Right lung (tissue), 5 donors: ENCODE results near the gene DTX4. TPM values are rescaled to one million over a fixed set of nuclear protein-coding genes. Genes with fewer than 3 reads are reported as not detected.

Experiments
- DNase-seq, 2 donors: peaks; one replicate each; pipeline ENCODE4 v3.0.0-alpha.2; 2013
- polyA plus RNA-seq, 5 donors: library from polyadenylated mRNA; unstranded; fragments of 120-200 nt; gene quantifications; one replicate each; pipeline versions ENCODE4 v1.2.1 to v1.2.3, GENCODE V29; 2013; ENCODE audit warnings: inconsistent platforms in 1 of 5, low replicate concordance in 1 of 5; ENCODE audit not compliant: insufficient read length in 5 of 5, insufficient read depth in 1 of 5

The DTX4 gene
- polyA plus RNA-seq, 5 donors = 53.5 to 73.5 (median 69.1) TPM

DNA sequence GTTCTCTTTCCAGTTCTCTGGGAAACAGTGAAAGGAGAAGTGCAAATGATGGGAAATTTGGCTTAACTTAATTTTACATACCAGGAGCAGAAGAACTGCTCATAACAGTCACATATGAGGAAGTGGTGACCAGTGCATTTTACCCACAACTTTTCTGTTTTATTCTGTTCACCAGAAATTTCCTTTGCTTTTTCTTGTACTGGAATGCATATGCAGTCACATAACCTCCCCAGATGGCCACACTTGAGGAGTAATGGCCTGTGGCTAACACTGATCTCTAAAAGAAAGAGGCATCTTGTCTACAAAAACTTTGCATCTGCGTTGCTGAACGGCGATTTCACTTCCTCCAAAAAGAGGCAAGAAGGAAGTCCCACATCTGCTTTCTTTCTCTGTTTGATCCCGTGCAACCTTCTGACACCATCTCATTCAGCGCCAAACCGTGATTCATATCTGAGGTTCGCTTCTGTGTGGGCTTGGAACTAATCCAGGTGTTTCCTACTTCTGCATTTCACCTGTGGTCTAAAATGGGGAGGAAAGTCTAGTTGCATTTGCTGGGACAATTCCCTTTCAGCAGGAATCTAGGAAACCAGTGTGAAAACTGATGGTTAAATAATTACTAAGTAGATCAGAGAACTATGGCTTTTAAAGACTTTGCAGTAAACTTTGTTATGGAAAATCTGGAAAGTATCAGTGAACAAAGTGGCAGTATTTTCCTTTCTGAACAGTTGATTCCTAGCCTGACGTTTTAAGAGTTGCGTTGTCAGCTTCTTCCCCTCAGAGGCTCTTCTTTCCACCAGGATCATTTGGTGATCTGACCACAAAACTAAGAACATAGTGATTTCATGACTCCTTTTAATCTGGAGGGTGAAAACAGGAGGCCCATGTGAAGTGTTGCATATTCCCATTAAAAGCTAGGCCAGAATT, 45.0 kb downstream of the DTX4 start:
- DNase-seq = no peak

DNA sequence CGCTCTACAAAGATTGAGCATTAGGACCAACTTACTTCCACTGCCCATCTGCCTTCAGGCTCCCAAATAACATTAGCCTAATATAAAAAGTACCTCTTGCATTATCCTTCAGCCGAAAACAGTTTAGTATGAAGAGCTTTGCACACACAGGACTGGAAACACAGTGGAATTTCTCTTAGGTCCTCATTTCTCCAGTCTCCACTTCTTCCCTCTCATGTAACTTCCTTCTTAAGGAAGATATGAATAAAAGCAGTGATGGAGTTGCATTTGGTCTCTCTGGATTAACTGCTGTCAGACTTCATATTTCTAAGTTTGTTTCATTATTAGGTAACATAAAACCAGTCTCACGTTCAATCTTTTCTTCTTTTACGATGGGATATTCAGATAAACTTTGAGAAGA, 46.4 kb downstream of the DTX4 start:
- DNase-seq = no peak

DNA sequence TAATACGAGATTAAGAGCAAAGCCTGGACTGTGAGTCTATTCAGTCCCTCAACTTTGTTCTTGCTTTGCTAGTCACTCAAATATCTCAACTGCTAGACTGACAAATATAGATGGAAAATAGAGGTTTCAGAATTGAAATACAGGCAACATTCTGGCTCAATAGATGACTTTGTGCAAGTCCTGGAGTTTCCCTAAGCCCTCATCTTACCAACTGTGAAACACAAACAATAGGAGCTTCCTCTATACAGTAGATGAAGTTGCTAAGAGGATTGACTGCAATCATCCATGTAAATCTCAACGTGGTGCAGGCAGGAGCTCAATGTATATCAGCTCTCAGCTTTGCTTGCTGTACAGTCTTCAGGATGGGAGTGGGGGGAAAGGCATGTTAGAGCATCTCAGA, 47.0 kb downstream of the DTX4 start:
- no peak for DNase-seq

DNA sequence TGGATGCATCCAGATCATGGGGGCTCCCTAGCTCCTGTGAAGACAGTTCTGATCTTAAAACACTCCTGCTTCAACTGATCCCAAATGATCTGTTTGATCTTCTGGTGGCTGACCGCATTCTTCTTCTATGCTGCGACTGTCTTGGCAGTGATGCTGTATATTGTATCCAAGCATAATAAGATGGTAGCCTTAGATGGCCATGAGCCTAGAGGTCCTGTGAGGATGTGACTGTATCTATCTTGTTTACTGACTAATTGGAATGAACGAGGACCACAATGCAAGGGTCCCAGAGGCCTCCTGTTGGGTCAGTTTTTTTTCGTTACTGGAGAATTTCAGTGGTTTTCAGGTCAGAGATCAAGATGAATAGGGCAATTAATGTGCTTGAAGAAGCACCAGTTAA, 47.9 kb downstream of the DTX4 start:
- no peak for DNase-seq

DNA sequence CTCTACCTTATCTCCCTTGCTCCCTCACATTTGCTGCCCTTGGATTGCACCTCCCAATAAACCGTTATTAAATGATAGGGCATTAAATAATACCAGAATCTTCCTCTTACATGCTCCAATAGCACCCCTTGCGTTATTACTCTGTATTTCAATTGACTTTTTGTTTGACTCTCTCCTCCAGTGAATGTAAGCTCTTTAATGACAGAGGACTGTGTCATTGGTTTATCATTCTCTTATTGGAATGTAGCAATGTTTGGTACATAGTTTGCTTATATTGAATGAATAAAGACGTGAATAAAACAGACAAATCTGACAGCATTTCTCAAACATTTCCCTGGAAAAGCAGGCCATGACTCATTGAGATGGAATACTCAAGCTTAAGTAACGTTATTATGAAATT, 49.5 kb downstream of the DTX4 start:
- no peak for DNase-seq

DNA sequence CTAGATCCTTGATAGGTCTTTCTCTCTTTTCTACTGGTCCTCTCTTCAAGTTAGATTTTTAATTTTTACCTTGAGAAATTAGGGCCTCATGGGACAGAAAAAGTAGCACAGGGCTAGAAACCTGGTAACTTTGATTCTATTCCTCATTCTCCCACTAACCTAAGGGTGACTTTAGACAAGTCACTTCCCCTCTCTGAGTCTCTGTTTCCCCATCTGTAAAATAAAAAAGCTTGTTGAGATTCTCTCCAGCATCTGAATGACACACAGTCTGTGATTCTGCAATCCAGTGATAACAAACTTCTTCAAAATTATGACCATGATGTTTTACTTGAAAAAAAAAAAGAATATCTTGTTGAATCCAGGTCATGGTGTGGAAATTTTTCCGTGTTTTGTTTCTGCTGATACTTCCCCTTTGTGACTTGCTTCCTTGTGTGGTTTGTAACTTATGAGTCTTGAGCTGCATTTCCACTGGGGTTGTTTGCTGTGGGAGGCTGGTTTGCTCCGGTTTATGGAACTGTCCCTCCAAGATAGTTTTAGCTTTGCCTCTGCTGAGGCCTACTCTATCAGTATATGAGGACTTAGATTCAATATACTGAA, 50.6 kb downstream of the DTX4 start:
- no peak for DNase-seq

DNA sequence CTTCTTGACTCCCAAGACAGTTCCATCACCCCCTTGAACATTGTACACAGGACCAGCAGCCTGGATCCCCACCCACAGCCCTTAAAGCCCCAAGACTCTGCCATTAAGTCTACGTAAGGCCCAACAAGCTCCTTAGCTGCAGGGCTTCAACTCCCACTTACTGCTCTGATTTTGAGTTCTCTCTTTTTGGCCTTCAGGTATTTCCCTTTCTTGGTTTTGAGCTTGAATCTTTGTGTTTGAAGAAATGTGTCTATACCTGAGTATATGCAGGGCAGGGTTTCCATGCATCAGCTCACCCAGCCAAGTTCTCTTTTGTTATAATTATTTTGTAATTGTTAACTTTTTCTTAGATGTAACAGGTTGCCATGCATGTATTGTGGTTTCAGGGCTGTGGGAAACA, 51.2 kb downstream of the DTX4 start:
- no peak for DNase-seq

DNA sequence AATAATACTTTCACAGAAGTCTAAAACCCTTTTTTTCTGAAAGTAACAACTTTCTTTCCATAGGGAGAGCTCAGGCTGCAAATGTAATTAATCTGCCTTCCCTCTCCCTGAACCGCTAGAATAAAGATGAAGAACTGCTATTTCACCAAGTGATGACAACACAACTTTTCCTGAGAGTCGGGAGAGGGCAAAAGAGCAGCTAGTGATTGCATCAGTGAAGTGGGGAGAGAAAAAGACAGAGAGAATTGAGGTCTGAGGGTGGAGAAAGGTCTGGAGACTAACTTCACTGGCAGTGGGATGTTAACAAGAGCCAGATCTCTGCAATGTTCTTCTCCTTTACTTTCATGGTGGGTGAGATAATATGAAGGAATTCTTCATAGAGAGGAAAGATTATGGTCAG, 51.7 kb downstream of the DTX4 start:
- no peak for DNase-seq

DNA sequence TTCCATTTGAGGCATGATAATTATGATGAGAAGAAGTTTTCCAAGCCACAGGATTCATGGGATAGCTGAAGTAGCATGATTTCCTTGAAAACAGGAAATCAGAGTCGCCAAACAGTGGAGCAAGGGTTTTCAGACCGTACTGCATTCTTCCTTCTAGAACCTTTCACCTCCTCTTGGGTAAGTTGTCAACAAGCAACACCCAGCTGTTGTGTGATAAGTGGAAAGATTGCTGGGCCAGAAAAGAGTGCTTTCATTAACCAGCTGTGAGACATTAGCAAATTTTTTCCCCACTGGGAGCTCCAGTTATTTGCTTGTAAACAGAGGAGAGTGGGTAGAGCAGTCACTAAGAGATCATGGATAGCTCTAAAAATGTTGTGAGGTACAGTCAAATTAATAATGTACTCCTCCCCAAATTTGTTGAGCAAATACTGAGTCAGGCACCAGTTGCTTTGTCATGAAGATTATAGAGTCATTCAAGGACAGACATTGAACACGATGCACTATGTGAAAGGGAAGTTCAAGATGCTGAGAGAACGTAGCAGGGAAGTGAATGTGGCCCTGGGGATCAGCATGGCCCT, 52.5 kb downstream of the DTX4 start:
- peak; percentile 59 to 73 for DNase-seq

DNA sequence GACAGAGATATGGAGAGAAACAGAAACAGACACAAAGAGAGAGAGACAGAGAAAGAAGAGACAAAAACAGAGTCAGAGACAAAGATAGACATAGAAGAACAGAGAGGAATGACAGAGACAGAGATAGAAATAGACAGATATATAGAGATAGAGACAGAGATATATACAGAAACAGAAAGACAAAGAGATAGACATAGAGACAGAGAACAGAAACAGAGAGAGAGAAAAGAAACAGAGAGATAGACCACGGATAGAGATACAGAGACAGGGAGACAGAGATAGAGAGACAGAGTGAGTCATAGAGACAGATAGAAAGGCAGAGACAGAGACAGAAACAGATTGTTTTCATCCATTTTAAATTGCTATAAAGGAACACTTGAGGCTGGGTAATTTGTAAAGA, 53.1 kb downstream of the DTX4 start:
- DNase-seq = no peak

DNA sequence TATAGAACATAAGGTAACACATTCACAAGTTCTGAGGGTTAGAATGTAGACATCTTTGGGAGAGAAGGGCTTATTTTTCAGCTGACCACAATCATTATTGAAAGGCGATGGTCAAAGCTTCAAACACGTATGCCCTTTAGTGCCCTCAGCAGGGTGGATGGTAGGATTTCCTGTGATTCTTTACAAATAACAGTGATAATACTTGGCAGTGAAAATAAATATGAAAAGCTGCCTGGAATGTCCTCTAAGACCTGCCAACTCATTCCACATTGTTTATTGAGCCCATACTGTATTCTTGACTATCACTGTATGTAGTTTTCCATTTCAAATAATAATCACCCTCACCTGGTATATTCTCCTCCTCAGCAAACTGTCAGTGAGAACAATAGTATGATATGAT, 54.5 kb downstream of the DTX4 start:
- DNase-seq = no peak

DNA sequence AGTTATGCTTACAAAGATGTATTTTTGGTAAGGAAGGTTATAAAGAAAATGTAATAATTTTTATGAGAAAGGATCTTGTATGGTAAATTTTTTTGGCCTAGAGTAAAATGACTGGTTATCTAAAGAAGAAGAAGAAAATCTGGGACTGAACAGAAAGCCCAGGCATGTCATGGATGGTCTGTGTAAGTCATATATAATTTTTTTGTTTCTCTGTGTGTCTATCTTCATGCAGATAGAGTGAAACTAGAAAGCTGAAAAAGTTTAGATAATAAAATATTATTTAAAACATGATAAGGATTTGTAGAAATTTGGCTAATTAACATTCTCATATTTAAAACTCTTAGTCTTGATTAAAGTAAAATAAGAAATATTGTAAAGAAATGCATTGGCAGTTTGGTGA, 68.4 kb downstream of the DTX4 start:
- DNase-seq = no peak

DNA sequence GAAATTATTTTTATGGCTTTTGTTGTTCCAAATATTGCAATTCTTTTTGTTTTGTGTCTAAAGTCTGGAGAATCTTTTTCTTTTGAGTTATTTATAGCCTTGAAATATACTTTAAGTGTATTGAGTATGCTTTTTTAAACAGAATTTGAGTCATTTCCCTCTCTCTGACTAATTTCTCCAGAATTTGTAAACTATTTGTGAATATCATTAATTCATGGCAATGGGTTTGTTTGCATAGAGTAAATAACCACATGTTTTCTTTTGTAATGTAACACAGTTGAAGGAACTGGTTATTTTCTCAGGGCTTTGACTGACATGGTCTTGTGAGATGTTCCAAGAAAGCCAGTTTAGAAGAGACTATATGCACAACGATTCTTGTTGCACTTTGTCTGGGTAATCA, 71.7 kb downstream of the DTX4 start:
- no peak for DNase-seq

DNA sequence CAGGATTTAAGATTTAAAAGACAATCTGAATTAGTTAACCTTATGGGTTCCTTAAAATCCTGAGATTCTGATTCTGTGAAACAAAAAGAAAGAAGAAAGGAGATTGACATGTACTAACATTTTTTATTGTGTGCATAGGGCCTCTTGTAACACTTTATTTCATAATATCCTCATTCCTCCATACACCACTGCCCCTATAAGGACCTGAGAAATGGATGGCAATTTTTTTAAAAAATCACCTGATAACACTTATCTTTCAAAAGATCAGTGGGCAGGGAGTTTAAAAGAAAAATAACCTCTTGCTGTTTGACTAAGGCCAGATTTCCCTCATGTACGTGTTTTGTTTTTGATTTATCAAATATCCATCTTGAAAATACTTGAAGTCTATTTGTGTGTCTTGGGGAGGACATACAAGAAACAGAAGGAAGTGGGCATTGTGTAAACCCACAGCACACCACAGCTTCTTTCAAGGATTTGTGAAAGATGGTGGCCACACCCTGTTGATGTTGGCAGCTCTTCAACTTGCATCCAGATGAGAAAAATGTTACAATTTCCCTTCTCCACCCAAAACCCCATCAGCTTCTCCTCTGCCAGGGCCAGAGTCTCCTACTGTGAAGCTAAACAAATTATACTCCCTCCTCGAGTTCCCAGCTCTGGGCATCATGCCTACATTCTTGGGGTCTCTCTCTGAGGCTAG, 75.7 kb downstream of the DTX4 start:
- no peak for DNase-seq

DNA sequence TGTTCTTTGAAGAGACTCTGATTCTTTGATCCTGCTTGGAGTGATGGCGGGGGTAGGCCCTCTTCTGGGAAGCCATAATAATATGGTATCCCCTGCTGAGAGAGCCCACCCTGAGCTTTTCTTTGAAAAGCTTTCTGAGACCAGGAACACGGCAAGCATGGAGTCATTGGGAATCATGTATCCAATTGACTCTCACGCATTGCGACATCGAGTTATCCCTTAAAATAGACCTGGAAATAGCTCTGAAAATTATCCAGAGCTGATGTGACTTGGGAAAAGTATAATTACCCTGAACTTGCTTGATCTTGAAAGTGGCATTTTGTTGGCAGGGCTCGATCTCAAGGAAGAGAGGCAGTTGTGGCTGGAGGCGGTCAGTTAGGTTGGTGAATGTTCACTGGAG, 77.6 kb downstream of the DTX4 start:
- DNase-seq = no peak

DNA sequence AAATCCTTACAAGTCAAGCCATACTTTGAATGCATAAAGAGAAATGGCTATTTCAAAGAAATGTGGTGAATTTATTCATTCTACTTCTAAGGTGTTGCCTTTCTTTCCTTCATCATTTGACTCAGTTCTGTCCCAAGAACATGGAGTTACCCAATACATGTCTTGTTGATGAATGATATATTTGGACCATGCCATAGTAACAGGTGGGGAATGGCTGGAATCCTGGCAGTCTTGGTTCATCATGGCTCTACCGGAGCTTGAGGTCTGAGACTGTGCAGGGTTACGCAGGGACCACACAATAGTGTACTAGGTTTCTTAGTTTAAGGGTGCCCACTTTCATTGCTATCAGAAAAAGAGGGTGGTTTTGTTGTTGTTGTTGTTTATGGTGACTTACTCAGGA, 81.1 kb downstream of the DTX4 start:
- DNase-seq = no peak

DNA sequence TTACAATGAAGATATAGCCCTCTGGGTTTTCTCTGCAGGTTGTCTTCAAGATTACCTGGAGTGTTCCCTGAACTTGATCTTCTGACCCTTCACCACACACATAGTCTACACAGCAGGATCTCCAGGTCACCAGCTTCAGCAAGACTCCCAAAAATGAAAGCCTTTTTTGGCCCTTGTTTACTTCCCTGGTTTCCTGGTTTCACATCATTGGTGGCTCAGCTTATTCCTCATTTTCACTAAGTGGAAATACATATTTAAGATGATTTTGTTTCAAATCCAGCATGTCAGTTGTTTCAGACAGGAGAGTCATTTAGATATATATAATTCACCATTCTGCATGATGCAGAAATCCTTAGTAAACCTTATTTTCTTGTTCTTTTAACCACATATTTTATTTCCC, 82.4 kb downstream of the DTX4 start:
- no peak for DNase-seq

DNA sequence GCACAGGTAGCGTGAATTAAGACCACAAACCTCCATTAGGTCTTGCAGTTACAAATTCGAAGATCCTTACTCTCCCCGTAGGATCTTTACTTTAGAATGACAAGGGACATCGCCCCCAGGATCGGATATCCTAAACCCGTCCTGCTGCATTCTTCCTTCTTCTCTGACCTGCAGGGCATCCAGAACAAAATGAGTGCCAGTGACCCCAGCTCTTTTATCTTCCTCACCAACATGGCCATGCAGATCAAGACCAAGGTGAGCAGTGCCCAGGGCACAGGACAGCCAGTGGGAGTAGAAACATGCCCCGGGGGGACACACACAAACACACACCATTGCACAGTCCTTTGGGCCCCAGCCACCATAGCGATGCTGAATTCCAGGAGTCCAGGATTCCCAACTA, 83.3 kb downstream of the DTX4 start:
- DNase-seq = no peak
